HS-27A (cell line): Measurements from ENCODE around the gene LMO2.
A peak's percentile ranks its signal among the peaks of the same experiment; 100 is the strongest.

Experiments
- DNase-seq: peaks from one replicate; pipeline ENCODE4 v3.0.0-alpha.2; 2012; ENCODE audit warnings: low read depth, missing footprints

LMO2 gene

GRCh38 chr11:33913991-33914390 lies 22.1 kb upstream of the LMO2 start:
- DNase-seq, result no peak

GRCh38 chr11:33912405-33913361 lies 20.8 kb upstream of the LMO2 start:
- peak; percentile 14 for DNase-seq

GRCh38 chr11:33910958-33911339 lies 19.1 kb upstream of the LMO2 start:
- no peak for DNase-seq

- DNase-seq, result no peak
Measured at GRCh38 chr11:33910296-33910957, 18.6 kb upstream of the LMO2 start.

GRCh38 chr11:33909552-33909951 lies 17.7 kb upstream of the LMO2 start:
- DNase-seq, result no peak

GRCh38 chr11:33909150-33909549 lies 17.3 kb upstream of the LMO2 start:
- DNase-seq, result no peak

- DNase-seq, result no peak
Measured at GRCh38 chr11:33907421-33907820, 15.5 kb upstream of the LMO2 start.

- no peak for DNase-seq
Measured at GRCh38 chr11:33906484-33907186, 14.8 kb upstream of the LMO2 start.

- DNase-seq, result no peak
Measured at GRCh38 chr11:33904102-33904501, 12.2 kb upstream of the LMO2 start.

- DNase-seq, result no peak
Measured at GRCh38 chr11:33900159-33900840, 8.4 kb upstream of the LMO2 start.

GRCh38 chr11:33899400-33900037 lies 7.6 kb upstream of the LMO2 start:
- peak; percentile 15 for DNase-seq

GRCh38 chr11:33898957-33899356 lies 7.1 kb upstream of the LMO2 start:
- no peak for DNase-seq

GRCh38 chr11:33897761-33898375 lies 6.0 kb upstream of the LMO2 start:
- DNase-seq, result no peak

- DNase-seq, result no peak
Measured at GRCh38 chr11:33896911-33897310, 5.0 kb upstream of the LMO2 start.

- DNase-seq, result no peak
Measured at GRCh38 chr11:33895752-33896137, 3.9 kb upstream of the LMO2 start.

- no peak for DNase-seq
Measured at GRCh38 chr11:33894398-33894746, 2.5 kb upstream of the LMO2 start.

- no peak for DNase-seq
Measured at GRCh38 chr11:33893711-33894397, 2.0 kb upstream of the LMO2 start.

- no peak for DNase-seq
Measured at GRCh38 chr11:33892906-33893594, 1.2 kb upstream of the LMO2 start.

GRCh38 chr11:33889821-33890378 lies 2.0 kb downstream of the LMO2 start:
- DNase-seq, result no peak

GRCh38 chr11:33889296-33889695 lies 2.6 kb downstream of the LMO2 start:
- no peak for DNase-seq
